HG03060 (cell line): ENCODE measurements around the gene TSPAN17.
A peak's percentile ranks its signal among the peaks of the same experiment; 100 is the strongest.
"Not testable (repeated sequence)": the region's sequence is repeated elsewhere in the genome, so short reads cannot be mapped to it uniquely, and the experiment has no call there.

Experiments
- ATAC-seq: cut with Tn5 transposase; IDR thresholded peaks from one replicate; pipeline ENCODE4 v1.9.1; 2021; ENCODE audit warnings: low read depth, moderate number of reproducible peaks; ENCODE audit not compliant: unreplicated experiment

TSPAN17 gene

GRCh38 chr5:176676361-176676824, 29.1 kb downstream of the TSPAN17 start:
- peak; percentile 78 for ATAC-seq

- no peak for ATAC-seq
Measured at GRCh38 chr5:176677209-176677939, 30.1 kb downstream of the TSPAN17 start.

- ATAC-seq: no peak
Measured at GRCh38 chr5:176678584-176678983, 31.3 kb downstream of the TSPAN17 start.

GRCh38 chr5:176679365-176680225, 32.3 kb downstream of the TSPAN17 start:
- ATAC-seq: no peak

- no peak for ATAC-seq
Measured at GRCh38 chr5:176680226-176680563, 32.9 kb downstream of the TSPAN17 start.

- no peak for ATAC-seq
Measured at GRCh38 chr5:176682016-176682531, 34.8 kb downstream of the TSPAN17 start.

GRCh38 chr5:176685010-176685409, 37.7 kb downstream of the TSPAN17 start:
- ATAC-seq: no peak

GRCh38 chr5:176687247-176687646, 40.0 kb downstream of the TSPAN17 start:
- no peak for ATAC-seq

- ATAC-seq: no peak
Measured at GRCh38 chr5:176687881-176688280, 40.6 kb downstream of the TSPAN17 start.

GRCh38 chr5:176690911-176691310, 43.6 kb downstream of the TSPAN17 start:
- ATAC-seq: no peak

GRCh38 chr5:176691524-176691923, 44.2 kb downstream of the TSPAN17 start:
- ATAC-seq: no peak

GRCh38 chr5:176692326-176692725, 45.0 kb downstream of the TSPAN17 start:
- ATAC-seq: no peak

- ATAC-seq: no peak
Measured at GRCh38 chr5:176692839-176693476, 45.7 kb downstream of the TSPAN17 start.

- no peak for ATAC-seq
Measured at GRCh38 chr5:176693477-176693851, 46.2 kb downstream of the TSPAN17 start.

- no peak for ATAC-seq
Measured at GRCh38 chr5:176694146-176694545, 46.9 kb downstream of the TSPAN17 start.

- ATAC-seq: no peak
Measured at GRCh38 chr5:176694631-176695030, 47.3 kb downstream of the TSPAN17 start.

GRCh38 chr5:176695073-176695472, 47.8 kb downstream of the TSPAN17 start:
- no peak for ATAC-seq

GRCh38 chr5:176697267-176697933, 50.1 kb downstream of the TSPAN17 start:
- ATAC-seq: no peak

GRCh38 chr5:176697934-176698538, 50.8 kb downstream of the TSPAN17 start:
- ATAC-seq: no peak

GRCh38 chr5:176699446-176699845, 52.2 kb downstream of the TSPAN17 start:
- not testable (repeated sequence) for ATAC-seq
